ENCODE data around the gene CCL18. TPM values are rescaled to one million over a fixed set of nuclear protein-coding genes. Genes with fewer than 3 reads are reported as not detected.

The CCL18 gene
- total and polyA plus RNA-seq, 2 of the 8 experiments (the other 6 are each of a cell fraction or from before 2014, with no cell fraction given): not detected

DNA sequence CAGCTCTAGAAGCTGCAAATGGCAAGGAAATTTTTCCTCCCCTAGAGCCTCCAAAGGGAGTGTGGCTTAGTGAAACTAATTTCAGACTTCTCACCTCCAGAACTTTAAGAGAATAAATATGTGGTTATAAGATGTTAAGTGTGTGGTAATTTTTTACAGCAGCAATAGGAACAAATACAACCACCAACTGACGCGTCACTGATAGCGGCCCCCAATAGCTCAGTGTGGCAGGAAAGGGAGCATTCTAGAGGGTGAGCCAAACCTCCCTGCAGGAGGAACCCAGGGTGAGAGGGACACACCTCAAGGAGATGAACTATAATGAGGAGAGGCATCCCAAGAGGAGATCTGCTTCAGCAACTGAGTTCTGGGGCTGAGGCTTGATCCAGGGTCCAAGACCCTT, 43.6 kb downstream of the CCL18 start:
- no peak overlapping the region for H3K18ac ChIP-seq (ENCODE audit: extremely low read depth, low read length)
- H4K5ac ChIP-seq (ENCODE audit: insufficient read length, low read depth, low read length): no peak overlapping the region
- no peaks in the 10 kb centered on the region for H3K79me2 ChIP-seq (ENCODE audit: control insufficient read depth in 1 of 2, insufficient read depth in 2 of 2, low read length in 2 of 2)
- no peak overlapping the region for H3K4me2 ChIP-seq (ENCODE audit: insufficient read depth in 1 of 2, low read depth in 2 of 2, low read length in 2 of 2)
- WGBS, 2 experiments (ENCODE audit: extremely low coverage in 1 of 2, insufficient coverage in 1 of 2, insufficient read length in 1 of 2, insufficient replicate concordance in 2 of 2, low coverage in 1 of 2, low lambda C conversion rate in 2 of 2, missing lambda C conversion rate in 1 of 2): 93% methylated on average over 3 of the region's 3 CpGs; no CpG with 5 or more reads in 1 of the 2 experiments
- no peak overlapping the region for H3K23ac ChIP-seq (ENCODE audit: insufficient read length)
- no peak overlapping the region for H4K8ac ChIP-seq (ENCODE audit: extremely low read depth, insufficient read depth, low read length)
- TF ChIP-seq JUND (IDR thresholded peaks at IDR 0.05; ENCODE audit: low read length) (no peak), TAF1 (IDR thresholded peaks at IDR 0.05; ENCODE audit: low read depth, low read length) (no peak), EGR1 (IDR thresholded peaks at IDR 0.05; ENCODE audit: borderline replicate concordance, low read depth, low read length) (no peak), GTF2F1 (IDR thresholded peaks at IDR 0.05; ENCODE audit: borderline replicate concordance, low read depth, low read length) (no peak), KDM5A (IDR thresholded peaks at IDR 0.05; ENCODE audit: low read length) (no peak), SP1 (IDR thresholded peaks at IDR 0.05; ENCODE audit: low read depth, low read length) (no peak), POLR2AphosphoS5 (IDR thresholded peaks at IDR 0.05; ENCODE audit: low read depth, low read length) (no peak), RNF2 (IDR thresholded peaks at IDR 0.05; ENCODE audit: borderline replicate concordance, low read depth, low read length, missing control alignments, poor library complexity, severe bottlenecking) (no peak), BCL11A (IDR thresholded peaks at IDR 0.05; ENCODE audit: low read depth in 2 of 2, low read length in 2 of 2) (no peak)
- no peaks in the 10 kb centered on the region for H3K9me3 ChIP-seq (ENCODE audit: insufficient read depth in 2 of 2, low read depth in 1 of 2, low read length in 1 of 2)
- FAIRE-seq (no peak), DNase-seq (ENCODE audit: low read depth in 1 of 2, low spot score in 2 of 2) (no peak)
- H3K36me3 ChIP-seq (ENCODE audit: control insufficient read depth in 2 of 4, insufficient read depth in 4 of 4, low read length in 3 of 4): no peaks in the 10 kb centered on the region
- H3K4me3 ChIP-seq (ENCODE audit: extremely low read depth in 1 of 4, insufficient read depth in 2 of 4, low read depth in 3 of 4, low read length in 4 of 4): no peak overlapping the region
- H3K79me1 ChIP-seq (ENCODE audit: low read depth, low read length): no peaks in the 10 kb centered on the region
- H3K23me2 ChIP-seq (ENCODE audit: low read depth, low read length): no peaks in the 10 kb centered on the region
- no peak overlapping the region for H2BK15ac ChIP-seq (ENCODE audit: low read length)
- H2BK5ac ChIP-seq (ENCODE audit: low read depth, low read length): no peak overlapping the region
- no peak overlapping the region for H2BK120ac ChIP-seq (replicated peaks; ENCODE audit: low read depth, low read length)
- H3K14ac ChIP-seq (ENCODE audit: insufficient read length): no peak overlapping the region
- H4K20me1 ChIP-seq (replicated peaks in 1 of 2; ENCODE audit: control insufficient read depth in 1 of 2, insufficient read depth in 2 of 2, low read length in 2 of 2): no peaks in the 10 kb centered on the region
- no peak overlapping the region for H3K27ac ChIP-seq (ENCODE audit: low read depth, low read length)
- H4K91ac ChIP-seq (replicated peaks; ENCODE audit: insufficient read length, low read length): no peak overlapping the region
- no peak overlapping the region for H2BK20ac ChIP-seq (ENCODE audit: low read length)
- H3K9ac ChIP-seq (replicated peaks in 1 of 4; ENCODE audit: extremely low read depth in 1 of 4, low read depth in 3 of 4, low read length in 3 of 4): no peak overlapping the region
- no peak overlapping the region for H2BK12ac ChIP-seq (ENCODE audit: low read depth, low read length)
- no peak overlapping the region for H2AK5ac ChIP-seq (ENCODE audit: low read depth, low read length)
- ChIA-PET POLR2A (ENCODE audit: partially characterized antibody) (no interaction called here), CTCF (ENCODE audit: partially characterized antibody) (no interaction called here)
- no peaks in the 10 kb centered on the region for H3K27me3 ChIP-seq (replicated peaks in 1 of 4; ENCODE audit: control insufficient read depth in 3 of 4, extremely low read depth in 1 of 4, insufficient read depth in 3 of 4, low read length in 3 of 4)
- no peak overlapping the region for H3K56ac ChIP-seq (replicated peaks; ENCODE audit: insufficient read length, low read depth, low read length)
- H3K4me1 ChIP-seq (replicated peaks in 1 of 4; ENCODE audit: control insufficient read depth in 3 of 4, insufficient read depth in 4 of 4, low read length in 3 of 4): no peaks in the 10 kb centered on the region
- H3K4ac ChIP-seq (replicated peaks; ENCODE audit: insufficient read length, low read depth, low read length): no peak overlapping the region
- H2AFZ ChIP-seq (ENCODE audit: low read length): no peak overlapping the region

Measured in H1 (cell line).